ENCODE measurements around the gene NPTXR. TPM values are rescaled to one million over a fixed set of nuclear protein-coding genes. Genes with fewer than 3 reads are reported as not detected.

Gene NPTXR
- total and polyA plus RNA-seq, 10 of the 15 experiments (the other 5 are each of a cell fraction or from before 2014, with no cell fraction given): 0.02 to 0.38 (median 0.07) TPM; not detected in 2

DNA sequence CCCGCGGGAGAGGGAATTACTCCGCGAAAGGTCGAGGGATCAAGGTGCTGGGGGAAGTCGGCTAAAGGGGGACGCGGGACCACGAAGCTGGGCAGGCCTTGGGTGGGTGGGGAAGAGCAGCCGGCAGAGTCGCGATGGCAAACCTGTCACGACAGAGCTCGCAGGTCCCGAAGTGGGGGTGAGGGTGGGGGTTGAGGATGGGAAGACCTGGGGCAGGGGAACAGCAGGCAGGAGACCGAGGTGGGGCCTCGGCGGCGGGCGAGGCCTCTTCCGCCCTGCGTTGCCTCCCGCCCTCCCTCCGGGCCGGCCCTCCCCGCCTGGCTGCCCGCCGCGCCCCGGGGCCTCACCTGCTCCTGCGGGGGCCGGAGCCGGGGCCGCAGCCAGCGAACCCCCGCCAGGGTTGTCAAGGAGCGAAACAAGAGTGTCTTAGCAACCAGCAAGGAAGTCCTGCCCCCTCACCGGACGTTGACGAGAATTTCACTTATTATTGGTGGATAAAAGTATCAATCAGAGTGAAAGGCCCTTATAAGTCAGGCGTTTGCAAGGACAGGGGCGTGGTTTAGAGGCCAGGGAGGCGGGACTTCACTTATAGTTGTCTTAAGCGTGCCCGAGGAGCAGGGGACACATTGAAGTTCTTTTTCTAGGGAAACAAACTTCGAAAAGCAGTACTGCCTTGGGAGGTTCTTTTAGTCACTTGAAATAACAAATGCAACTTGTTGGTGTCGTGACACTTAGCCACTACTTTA, 49.9 kb downstream of the NPTXR start, which contains the start of gene DNAL4 (continued):
- no peak for TF ChIP-seq RCOR1 (conservative IDR thresholded peaks at IDR 0.05; ENCODE audit: low read depth, low read length)
- TF ChIP-seq, protein P1, sequence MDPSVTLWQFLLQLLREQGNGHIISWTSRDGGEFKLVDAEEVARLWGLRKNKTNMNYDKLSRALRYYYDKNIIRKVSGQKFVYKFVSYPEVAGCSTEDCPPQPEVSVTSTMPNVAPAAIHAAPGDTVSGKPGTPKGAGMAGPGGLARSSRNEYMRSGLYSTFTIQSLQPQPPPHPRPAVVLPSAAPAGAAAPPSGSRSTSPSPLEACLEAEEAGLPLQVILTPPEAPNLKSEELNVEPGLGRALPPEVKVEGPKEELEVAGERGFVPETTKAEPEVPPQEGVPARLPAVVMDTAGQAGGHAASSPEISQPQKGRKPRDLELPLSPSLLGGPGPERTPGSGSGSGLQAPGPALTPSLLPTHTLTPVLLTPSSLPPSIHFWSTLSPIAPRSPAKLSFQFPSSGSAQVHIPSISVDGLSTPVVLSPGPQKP (IDR thresholded peaks at IDR 0.05; ENCODE audit: low read depth, low read length): no peak
- no peak for TF ChIP-seq NRF1 (conservative IDR thresholded peaks at IDR 0.05; ENCODE audit: low read depth, low read length)
- TF ChIP-seq, protein P2, sequence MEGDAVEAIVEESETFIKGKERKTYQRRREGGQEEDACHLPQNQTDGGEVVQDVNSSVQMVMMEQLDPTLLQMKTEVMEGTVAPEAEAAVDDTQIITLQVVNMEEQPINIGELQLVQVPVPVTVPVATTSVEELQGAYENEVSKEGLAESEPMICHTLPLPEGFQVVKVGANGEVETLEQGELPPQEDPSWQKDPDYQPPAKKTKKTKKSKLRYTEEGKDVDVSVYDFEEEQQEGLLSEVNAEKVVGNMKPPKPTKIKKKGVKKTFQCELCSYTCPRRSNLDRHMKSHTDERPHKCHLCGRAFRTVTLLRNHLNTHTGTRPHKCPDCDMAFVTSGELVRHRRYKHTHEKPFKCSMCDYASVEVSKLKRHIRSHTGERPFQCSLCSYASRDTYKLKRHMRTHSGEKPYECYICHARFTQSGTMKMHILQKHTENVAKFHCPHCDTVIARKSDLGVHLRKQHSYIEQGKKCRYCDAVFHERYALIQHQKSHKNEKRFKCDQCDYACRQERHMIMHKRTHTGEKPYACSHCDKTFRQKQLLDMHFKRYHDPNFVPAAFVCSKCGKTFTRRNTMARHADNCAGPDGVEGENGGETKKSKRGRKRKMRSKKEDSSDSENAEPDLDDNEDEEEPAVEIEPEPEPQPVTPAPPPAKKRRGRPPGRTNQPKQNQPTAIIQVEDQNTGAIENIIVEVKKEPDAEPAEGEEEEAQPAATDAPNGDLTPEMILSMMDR (IDR thresholded peaks at IDR 0.05 in 2 of 3, conservative IDR thresholded peaks at IDR 0.05 in 1 of 3; ENCODE audit: control insufficient read depth in 2 of 3, extremely low read depth in 1 of 3, insufficient read depth in 1 of 3, low read depth in 3 of 3, low read length in 3 of 3): no peak
- TF ChIP-seq BACH1 (IDR thresholded peaks at IDR 0.05; ENCODE audit: borderline replicate concordance): peak; percentile 69; the same call in 1 of the 2 replicates
- no peak for TF ChIP-seq ESRRA (IDR thresholded peaks at IDR 0.05; ENCODE audit: low read length)
- TF ChIP-seq SMAD1 (IDR thresholded peaks at IDR 0.05; ENCODE audit: low read depth, partially characterized antibody): no peak
- TF ChIP-seq SP1 (IDR thresholded peaks at IDR 0.05; ENCODE audit: low read depth, low read length): peak; percentile 84
- TF ChIP-seq, protein P3, sequence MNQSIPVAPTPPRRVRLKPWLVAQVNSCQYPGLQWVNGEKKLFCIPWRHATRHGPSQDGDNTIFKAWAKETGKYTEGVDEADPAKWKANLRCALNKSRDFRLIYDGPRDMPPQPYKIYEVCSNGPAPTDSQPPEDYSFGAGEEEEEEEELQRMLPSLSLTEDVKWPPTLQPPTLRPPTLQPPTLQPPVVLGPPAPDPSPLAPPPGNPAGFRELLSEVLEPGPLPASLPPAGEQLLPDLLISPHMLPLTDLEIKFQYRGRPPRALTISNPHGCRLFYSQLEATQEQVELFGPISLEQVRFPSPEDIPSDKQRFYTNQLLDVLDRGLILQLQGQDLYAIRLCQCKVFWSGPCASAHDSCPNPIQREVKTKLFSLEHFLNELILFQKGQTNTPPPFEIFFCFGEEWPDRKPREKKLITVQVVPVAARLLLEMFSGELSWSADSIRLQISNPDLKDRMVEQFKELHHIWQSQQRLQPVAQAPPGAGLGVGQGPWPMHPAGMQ (IDR thresholded peaks at IDR 0.05; ENCODE audit: borderline replicate concordance): no peak
- TF ChIP-seq CBX5 (IDR thresholded peaks at IDR 0.05; ENCODE audit: low read depth): no peak
- TF ChIP-seq, protein P4, sequence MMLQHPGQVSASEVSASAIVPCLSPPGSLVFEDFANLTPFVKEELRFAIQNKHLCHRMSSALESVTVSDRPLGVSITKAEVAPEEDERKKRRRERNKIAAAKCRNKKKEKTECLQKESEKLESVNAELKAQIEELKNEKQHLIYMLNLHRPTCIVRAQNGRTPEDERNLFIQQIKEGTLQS (IDR thresholded peaks at IDR 0.05; ENCODE audit: borderline replicate concordance, extremely low read depth, low read depth, low read length): no peak
- TF ChIP-seq, protein P5, sequence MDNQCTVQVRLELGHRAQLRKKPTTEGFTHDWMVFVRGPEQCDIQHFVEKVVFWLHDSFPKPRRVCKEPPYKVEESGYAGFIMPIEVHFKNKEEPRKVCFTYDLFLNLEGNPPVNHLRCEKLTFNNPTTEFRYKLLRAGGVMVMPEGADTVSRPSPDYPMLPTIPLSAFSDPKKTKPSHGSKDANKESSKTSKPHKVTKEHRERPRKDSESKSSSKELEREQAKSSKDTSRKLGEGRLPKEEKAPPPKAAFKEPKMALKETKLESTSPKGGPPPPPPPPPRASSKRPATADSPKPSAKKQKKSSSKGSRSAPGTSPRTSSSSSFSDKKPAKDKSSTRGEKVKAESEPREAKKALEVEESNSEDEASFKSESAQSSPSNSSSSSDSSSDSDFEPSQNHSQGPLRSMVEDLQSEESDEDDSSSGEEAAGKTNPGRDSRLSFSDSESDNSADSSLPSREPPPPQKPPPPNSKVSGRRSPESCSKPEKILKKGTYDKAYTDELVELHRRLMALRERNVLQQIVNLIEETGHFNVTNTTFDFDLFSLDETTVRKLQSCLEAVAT (IDR thresholded peaks at IDR 0.05): 0 out of 2 replicates have a peak, but pooled peaks have one; percentile 23
- no peak for TF ChIP-seq RBBP5 (conservative IDR thresholded peaks at IDR 0.05)
- 0 out of 2 replicates have a peak, but pooled peaks have one; percentile 46 for TF ChIP-seq TCF12 (IDR thresholded peaks at IDR 0.05; ENCODE audit: low read depth, low read length)
- no peak for TF ChIP-seq MEF2A (IDR thresholded peaks at IDR 0.05; ENCODE audit: insufficient read depth, low read depth, low read length)
- TF ChIP-seq TCF3 (IDR thresholded peaks at IDR 0.05; ENCODE audit: borderline replicate concordance, insufficient read depth, low read depth, low read length): 0 out of 2 replicates have a peak, but pooled peaks have one; percentile 33
- no peak for TF ChIP-seq SMARCA5 (IDR thresholded peaks at IDR 0.05)
- no peak for TF ChIP-seq RFX5 (IDR thresholded peaks at IDR 0.05; ENCODE audit: low read depth, low read length)
- no peak for TF ChIP-seq ZSCAN29 (IDR thresholded peaks at IDR 0.05)
- TF ChIP-seq MYC (IDR thresholded peaks at IDR 0.05; ENCODE audit: insufficient read depth, insufficient read length, insufficient replicate concordance, low read length, severe bottlenecking): no peak
- TF ChIP-seq RB1 (IDR thresholded peaks at IDR 0.05; ENCODE audit: borderline replicate concordance): no peak; the same call in 1 of the 2 replicates

Measured in GM12878 (cell line).